Epidermal melanocyte (primary cell): ENCODE measurements around the gene ZNF17.
"Not testable (repeated sequence)": the region's sequence is repeated elsewhere in the genome, so short reads cannot be mapped to it uniquely, and the experiment has no call there.

Experiments
- DNase-seq: peaks from one replicate; pipeline ENCODE4 v3.0.0; 2011; ENCODE audit warnings: low spot score; ENCODE audit not compliant: insufficient read length

Gene ZNF17

DNA sequence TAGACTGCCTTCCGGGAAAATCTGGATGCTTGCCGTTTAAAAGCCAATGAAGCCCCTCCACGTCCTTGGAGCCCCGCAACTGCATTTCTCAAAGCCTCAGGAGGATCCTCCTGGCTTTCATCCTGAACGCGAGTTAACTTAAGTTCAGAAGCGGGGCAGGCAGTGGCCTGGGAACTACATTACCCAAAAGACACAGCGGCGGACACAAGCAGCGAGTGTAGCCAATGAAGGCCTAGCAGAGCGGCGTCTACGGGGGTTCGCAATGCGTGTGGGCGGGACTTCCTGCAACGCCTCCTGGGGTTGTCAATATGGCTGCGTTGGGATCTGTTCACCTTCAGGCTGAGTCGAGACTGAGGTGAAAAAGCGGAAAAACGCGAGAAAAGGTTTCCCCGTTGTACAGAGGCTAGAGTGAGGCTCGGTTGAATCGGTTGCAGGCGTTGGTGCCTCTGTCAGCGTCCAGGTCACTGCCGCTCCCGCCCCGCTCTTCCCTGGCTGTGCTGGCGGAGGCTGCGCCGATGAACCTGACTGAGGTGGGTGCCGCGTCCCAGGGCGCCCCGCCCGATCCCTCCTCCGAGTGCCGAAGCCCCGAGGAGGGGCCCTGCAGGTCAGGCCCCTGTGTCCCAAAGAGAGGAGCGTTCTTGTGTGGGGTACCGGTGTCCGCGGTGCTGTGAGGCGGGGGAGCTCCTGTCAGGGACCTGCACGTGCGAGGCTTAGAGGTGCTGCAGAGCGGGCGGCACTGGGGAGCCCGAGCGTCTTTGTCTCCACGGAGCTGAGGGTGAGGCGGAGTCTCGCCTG lies at the start of gene ZNF17:
Gene ZNF17 (plus strand): TSS at position 285 of the 795 bp plus-strand sequence. CDS start 2,455 bp downstream, outside the sequence.
- DNase-seq: peak; percentile 96

DNA sequence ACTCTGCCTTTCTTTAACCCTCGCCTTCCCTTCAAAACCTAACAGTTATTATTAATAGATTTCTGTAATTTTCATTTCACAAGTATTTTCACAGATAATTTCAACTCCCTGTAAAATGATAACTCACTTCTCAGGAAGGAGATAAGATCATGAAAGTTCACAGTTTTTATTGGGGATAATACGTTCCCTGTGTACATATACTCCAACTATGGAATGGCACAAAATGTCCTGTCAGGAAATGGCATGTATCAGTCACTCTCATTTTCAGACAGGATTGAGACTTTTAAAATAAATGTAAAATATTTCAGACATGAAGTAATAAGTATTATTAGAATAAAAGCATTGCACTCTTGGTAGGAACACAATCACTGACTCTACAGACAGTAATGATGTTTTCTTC lies 48.5 kb upstream of the ZNF17 start:
- DNase-seq: no peak

DNA sequence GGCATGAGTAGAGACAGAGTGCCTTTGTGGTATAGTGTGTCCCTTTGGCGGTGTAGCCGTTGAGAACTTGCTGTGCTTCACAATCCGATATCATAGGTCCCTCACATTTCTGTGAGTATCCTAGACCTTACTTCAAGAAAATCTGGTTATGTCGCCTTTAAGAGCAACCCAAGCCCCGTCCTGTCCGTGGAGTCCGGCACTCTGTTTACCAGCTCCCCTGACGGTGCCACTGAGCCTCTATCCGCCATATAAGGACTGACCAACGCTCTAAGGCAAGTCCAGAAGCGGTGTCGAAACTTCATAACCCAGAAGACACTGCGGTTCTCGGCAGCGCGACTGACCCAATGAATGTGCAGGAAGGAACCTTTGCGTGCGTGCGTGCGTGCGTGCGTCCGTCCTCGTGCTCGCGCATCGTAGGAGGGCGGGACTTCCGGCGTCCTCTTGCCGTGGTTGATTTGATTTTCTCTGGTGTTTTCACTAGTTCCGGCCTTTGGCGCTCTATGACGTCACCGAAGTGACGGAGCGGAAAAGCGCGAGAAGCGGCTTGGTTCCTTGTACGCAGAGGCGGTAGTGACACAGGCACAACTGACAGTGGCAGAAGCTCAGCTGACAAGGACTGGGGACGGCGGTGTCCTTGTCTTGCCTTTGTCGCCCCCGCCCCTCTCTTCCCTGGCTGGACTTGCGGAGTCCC lies 47.8 kb upstream of the ZNF17 start, which contains the start of the genes TRAPPC2B and ZNF547:
Gene TRAPPC2B (plus strand): TSS at position 555 of the 691 bp plus-strand sequence. CDS start 1,283 bp downstream, outside the sequence.
Gene ZNF547 (plus strand): TSS at position 555 of the 691 bp plus-strand sequence. CDS start 5,005 bp downstream, outside the sequence.
- peak; percentile 91 for DNase-seq

DNA sequence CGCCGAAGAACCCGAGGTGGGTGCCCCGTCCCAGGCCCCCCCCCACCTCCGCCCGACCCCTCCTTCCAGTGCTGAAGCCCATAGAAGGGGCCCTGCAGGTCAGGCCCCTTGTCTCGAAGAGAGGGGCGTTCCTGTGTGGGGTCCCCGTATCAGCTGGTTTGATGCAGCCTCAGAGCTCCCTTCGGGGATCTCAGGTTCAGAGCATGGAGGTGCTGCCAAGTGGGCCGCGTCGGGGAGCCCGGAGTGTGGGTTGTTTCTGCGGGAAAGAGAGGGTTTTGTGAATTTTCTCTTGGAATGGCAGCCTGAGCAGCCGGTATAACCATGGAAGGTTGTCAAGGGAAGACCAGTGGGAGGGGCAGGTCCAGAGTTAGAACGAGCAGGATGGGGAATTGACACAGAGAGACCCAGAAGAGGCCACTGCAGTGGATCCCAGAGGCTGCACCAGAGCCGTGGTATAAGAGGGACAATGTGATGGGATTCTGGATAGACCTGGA lies 47.2 kb upstream of the ZNF17 start:
- DNase-seq: no peak

DNA sequence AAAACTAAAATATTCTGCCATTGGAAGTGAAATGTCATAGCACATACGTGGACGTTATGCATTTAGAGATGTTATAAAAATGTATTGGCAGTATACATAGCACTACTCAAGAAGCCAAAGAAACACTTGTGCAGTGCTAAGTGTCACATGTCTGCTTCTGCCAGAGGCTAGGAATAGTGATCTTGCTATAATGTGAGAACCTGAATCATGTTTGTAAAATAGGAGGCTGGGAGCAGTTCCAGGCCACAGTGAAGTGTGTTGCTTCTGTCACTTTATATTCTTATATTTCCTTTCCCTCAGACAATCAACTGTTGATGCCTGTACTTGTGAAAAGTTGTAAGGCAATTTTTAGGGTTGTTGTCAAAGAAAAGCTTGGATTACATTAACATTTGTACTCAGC lies 44.2 kb upstream of the ZNF17 start:
- no peak for DNase-seq

DNA sequence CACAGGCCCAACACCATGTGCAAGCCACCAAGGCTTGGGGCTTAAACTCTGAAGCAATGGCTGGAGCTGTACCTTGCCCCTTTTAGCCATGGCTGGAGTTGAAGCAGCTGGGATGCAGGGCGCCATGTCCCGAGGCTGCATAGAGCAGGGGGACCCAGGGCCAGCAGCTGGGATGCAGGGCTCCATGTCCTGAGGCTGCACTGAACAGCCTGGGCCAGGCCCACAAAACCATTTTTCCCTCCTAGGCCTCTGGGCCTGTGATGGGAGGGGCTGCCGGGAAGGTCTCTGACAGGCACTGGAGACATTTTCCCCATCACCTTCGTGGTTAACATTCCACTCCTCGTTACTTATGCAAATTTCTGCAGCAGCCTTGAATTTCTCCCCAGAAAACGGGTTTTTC lies 36.8 kb upstream of the ZNF17 start:
- no peak for DNase-seq

DNA sequence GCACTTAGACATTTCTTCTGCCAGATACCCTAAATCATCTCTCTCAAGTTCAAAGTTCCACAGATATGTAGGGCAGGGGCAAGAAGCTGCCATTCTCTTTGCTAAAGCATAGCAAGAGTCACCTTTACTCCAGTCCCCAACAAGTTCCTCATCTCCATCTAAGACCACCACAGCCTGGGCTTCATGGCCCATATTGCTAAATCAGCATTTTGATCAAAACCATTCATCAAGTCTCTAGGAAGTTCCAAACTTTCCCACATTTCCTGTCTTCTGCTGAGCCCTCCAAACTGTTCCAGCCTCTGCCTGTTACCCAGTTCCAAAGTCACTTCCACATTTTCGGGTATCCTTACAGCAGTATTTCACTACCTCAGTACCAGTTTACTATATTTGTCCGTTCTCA lies 36.3 kb upstream of the ZNF17 start:
- not testable (repeated sequence) for DNase-seq

DNA sequence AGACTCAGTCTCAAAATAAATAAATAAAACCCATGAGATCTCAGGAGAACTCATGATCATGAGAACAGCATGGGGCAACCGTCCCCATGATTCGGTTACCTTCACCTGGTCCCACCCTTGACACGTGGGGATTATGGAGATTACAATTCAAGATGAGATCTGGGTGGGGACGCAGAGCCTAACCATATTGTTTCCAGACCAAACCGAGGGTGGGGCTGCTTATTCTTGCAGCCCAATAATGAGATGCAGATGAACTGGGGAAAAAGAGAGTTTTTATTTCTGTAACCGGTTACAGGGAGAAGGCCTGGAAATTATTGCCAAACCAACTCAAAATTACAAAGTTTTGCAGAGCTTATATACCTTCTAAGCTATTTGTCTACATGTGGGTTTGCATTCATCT lies 34.8 kb upstream of the ZNF17 start:
- no peak for DNase-seq

DNA sequence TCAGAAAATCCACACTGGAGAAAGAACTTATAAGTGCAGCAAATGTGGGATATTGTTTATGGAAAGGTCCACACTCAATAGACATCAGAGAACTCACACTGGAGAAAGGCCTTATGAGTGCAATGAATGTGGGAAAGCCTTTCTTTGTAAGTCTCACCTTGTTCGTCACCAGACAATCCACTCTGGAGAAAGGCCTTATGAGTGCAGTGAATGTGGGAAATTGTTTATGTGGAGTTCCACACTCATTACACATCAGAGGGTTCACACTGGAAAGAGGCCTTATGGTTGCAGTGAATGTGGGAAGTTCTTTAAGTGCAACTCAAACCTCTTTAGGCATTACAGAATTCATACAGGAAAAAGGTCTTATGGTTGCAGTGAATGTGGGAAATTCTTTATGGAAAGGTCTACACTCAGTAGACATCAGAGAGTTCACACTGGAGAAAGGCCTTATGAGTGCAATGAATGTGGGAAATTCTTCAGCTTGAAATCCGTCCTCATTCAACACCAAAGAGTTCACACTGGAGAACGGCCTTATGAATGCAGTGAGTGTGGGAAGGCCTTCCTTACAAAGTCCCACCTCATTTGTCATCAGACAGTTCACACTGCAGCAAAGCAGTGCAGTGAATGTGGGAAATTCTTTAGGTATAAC lies 33.3 kb upstream of the ZNF17 start:
- DNase-seq: no peak

DNA sequence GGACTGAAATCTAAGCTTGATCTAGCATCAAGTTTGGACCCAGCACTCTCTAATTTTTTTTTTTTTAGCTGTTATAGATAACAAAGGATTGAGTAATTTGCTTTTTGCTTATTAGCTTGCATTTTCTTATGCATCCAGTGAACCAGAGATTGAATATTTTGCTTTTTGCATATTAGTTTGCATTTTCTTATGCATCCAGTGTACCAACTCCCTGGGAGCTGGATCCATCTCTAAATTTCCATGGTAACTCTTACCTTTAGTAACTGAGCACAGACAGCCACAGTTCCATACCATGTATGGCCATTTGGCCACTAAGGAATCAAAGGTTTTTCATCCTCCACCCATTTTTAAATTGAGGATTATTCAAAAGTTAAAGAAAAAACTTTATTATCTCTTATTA lies 30.0 kb upstream of the ZNF17 start:
- no peak for DNase-seq

DNA sequence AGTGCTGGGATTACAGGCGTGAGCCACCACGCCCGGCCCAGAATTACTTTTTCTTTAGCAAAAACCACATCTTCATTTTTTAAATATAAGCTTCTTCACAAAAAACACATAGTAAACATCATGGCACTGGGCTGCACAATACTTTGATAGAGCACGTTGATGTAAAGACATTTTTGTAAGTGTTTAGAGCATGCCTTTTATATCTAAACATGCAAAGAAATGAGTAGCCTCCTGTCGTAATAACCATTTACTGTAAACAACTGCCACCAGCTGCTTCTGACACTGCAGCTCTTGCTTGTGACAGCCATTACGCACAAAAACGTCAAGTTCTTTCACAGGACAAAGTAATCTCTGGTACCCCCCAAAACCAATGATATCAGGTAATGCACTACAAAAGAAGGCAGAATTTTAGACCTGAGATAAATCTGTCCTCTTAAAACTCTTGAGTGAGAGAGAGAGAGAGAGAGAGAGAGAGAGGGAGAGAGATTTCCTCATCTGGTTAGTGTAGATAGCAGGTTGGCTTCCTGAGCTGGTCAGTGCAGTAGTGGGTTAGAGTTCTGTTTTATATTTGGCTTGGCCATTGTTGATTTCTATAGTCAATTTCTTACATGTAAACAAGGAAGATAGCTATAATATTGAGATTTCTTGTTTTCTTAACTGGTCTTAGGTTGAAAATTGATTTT lies 28.0 kb upstream of the ZNF17 start:
- no peak for DNase-seq

DNA sequence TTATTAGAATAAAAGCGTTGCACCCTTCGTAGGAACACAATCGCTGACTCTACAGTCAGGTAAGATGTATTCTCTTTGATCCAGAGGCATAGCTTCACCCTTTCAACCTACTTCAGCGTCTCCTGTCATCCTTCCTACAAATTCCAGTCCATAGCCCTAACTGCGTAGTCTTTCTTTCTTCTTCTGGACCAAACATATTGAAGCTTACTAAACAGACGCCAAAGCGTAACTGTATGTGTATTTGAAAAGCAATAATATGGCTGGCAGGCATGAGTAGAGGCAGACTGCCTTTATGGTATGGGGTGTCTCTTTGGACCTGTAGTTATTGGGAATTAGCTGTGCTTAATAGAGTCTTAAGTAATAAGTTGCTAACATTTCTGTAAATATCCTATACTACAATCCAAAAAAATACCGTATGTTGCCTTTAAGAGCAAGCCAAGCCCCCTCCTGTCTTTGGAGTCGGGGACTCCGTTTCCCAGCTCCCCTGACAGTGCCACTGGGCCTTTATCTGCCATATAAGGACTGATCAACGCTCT lies 21.7 kb upstream of the ZNF17 start:
- DNase-seq: no peak

DNA sequence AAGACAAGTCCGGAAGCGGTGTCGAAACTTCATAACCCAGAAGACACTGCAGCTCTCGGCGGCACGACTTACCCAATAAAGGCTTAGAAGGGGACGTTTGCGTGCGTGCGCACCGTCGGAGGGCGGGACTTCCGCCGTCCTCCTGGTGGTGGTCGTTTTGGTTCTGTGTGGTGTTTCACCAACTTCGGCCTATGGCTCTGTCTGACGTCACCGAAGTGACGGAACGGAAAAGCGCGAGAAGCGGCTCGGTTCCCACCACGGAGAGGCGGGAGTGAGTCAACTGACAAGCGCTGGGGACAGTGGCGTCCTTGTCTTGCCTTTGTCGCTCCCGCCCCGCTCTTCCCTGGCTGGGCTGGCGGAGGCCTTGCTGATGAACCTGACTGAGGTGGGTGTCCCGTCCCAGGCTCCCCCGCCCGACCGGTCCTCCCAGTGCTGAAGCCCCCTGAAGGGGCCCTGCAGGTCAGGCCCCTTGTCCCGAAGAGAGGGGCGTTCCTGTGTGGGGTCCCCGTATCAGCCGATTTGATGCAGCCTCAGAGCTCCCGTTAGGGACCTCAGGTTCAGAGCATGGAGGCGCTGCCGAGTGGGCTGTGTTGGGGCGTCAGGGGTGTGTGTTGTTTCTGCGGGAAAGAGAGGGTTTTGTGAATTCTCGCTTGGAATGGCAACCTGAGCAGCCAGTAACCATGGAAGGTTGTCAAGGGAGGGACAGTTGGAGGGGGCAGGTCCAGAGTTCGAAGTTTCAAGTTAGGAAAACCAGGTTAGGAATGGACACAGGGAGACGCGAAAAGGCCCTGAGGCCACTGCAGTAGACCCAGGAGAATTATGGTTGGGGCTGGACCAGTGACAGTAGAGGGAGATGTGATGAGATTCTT lies 21.0 kb upstream of the ZNF17 start, which contains the start of gene ZNF548:
Gene ZNF548 (plus strand): TSS at position 125 of the 869 bp plus-strand sequence. CDS start 246 bp downstream, at position 371.
- DNase-seq: peak; percentile 90

DNA sequence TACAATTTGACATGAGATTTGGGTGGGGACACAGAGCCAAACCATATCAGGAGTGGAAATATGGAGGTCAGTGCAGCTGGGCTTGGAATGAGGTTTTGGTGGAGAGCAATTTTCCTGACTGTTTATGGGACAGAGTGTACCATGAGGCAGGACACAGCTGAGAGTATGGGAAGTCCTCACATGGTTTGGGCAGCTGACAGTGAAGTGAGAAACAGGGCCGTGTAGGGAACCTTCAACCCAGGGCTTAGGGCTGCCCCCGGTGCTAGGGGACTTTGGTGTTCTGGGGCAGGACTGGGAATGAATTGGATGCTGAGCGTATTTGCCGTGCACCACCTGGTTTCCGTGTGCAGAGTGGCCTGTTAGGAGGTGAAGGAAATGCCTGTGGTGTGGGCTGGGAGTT lies 15.3 kb upstream of the ZNF17 start:
- no peak for DNase-seq

DNA sequence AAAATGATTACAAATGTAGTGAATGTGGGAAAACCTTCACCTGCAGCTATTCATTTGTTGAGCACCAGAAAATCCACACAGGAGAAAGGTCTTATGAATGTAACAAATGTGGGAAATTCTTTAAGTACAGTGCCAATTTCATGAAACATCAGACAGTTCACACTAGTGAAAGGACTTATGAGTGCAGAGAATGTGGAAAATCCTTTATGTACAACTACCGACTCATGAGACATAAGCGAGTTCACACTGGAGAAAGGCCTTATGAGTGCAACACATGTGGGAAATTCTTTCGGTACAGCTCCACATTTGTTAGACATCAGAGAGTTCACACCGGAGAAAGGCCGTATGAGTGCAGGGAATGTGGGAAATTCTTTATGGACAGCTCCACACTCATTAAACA lies 12.1 kb upstream of the ZNF17 start:
- DNase-seq: no peak

DNA sequence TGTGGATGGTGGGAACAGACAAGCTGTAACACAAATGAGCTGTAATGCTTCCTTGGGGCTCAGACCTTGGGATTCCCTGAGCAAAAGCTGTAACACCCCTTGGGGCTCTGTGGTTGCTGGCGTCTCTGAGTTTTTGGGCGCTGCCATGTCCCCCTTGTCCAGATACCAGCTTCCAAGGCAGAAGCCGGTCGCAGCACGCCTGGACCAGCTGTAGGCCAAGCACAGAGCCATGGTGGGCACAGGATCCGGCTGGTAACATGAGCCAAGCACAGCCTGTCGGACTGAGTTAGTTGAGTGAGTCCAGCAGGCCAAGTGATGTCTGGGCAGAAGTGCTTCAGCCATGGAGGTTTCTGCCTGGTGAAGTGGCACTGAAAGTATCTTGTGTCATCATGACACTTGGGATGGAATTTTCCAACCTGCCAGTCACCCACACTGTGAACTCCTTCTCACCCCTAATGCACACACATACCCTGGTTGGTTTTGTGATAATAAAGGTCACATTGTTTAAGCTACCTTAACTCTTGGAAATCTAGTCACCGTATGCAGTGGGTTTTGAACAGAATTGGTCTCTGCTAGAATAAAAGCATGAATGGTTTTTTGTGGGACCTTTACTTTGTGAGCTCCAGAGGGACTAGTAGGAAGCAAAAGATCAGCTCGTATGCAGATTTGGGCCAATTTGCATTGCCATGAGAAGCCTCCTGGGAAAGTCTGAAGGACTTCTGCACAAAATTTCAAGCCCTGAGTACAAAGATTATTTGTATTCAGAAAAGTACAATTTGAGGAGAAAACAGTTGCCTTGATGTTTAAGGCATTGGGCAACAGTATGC lies 7.0 kb upstream of the ZNF17 start:
- no peak for DNase-seq

DNA sequence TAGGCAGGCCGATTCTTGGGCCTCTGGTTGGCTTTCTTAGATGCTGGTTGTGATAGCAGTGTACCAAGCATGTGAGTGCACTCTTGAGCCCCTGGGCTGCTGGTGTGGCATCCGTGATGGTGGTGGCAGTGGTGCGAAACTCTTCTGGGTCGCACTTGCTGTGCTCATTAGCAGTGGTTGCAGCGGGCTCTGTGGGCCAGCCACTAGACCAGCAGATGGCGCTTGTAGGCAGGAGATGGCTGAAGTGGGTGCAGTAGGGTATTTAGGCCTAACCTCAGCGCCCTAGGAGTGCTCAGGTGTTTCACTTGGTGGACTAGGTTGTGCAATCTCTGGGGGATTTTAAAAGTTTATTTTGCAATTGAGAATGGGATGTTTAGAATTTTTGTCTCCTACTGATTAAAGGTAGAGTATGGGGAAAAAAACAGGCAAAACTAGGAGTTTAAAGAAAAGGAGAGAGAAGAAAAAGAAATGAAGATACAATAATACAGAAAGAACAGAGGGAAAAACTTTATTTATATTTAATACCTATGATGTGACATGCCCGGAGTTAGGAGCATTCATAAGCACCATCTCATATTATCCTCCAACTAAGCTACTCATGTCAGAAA lies 4.3 kb upstream of the ZNF17 start:
- DNase-seq: peak; percentile 26

DNA sequence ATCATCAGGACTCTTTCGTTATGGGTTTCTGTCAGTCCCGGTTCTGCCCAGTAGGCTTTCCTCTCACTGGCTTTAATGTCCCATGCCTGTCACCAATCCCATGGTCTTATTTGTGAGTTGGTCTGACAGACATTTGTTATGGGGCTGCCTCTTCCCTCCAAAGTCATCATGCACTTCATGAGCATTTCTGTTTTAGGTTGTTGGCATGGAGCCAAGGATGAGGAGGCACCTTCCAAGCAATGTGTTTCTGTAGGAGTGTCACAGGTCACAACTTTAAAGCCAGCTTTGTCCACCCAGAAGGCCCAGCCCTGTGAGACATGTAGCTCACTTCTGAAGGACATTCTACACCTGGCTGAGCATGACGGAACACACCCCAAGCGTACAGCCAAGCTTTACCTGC lies 8.5 kb downstream of the ZNF17 start:
- no peak for DNase-seq

DNA sequence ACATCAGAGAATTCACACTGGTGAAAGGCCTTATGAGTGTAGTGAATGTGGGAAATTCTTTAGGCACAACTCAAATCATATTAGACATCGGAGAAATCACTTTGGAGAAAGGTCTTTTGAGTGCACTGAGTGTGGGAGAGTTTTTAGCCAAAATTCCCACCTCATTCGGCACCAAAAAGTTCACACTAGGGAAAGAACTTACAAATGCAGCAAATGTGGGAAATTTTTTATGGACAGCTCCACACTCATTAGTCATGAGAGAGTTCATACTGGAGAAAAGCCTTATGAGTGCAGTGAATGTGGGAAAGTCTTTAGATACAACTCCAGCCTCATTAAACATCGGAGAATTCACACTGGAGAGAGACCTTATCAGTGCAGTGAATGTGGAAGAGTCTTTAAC lies 10.1 kb downstream of the ZNF17 start:
- DNase-seq: no peak
